Ovary (tissue), 9 donors: Measurements from ENCODE around the gene DBH. TPM values are rescaled to one million over a fixed set of nuclear protein-coding genes. Genes with fewer than 3 reads are reported as not detected.

Source experiments
- DNase-seq, 5 donors: peaks; one replicate each; pipeline ENCODE4 v3.0.0-alpha.2; 2019 to 2020
- H3K27ac ChIP-seq, 2 donors: fragments of 200-600 bp; one replicate each; pipeline versions ENCODE4 v1.5.1 to v1.8.0; 2019 to 2022
- H3K27me3 ChIP-seq: fragments of 200-600 bp; one replicate; pipeline ENCODE4 v1.8.0; 2022
- H3K36me3 ChIP-seq: fragments of 200-600 bp; sonication (generic); one replicate; pipeline ENCODE4 v1.5.1; 2019
- H3K4me1 ChIP-seq: one replicate; pipeline ENCODE4 v1.8.1; 2013; ENCODE audit warnings: mild to moderate bottlenecking, moderate library complexity; ENCODE audit not compliant: insufficient read depth
- H3K4me3 ChIP-seq: fragments of 200-600 bp; sonication (generic); one replicate; pipeline ENCODE4 v1.5.1; 2017
- H3K9me3 ChIP-seq, 2 donors: fragments of 200-600 bp in 1 of 2; sonication (generic) in 1 of 2; one replicate each; pipeline versions ENCODE4 v1.5.1 to v1.8.1; 2013 to 2019; ENCODE audit warnings: mild to moderate bottlenecking in 1 of 2, moderate library complexity in 1 of 2
- EP300 ChIP-seq: sonication (generic); formaldehyde crosslinking; IDR thresholded peaks from one replicate; pipeline ENCODE4 v1.6.1; 2017; ENCODE audit warnings: antibody characterized with exemption
- POLR2A ChIP-seq: fragments of 450-650 bp; IDR thresholded peaks from one replicate; pipeline ENCODE4 v1.6.1; 2017; ENCODE audit warnings: antibody characterized with exemption, mild to moderate bottlenecking, moderate library complexity
- WGBS, 3 donors: extraction: QIAGEN DNeasy Blood & Tissue Kit in 1 of 3; methylation state at CpG; one replicate each; pipeline versions ENCODE4 v1.1.5 to v1.1.7; 2013 to 2017; 5-methylcytosine and 5-hydroxymethylcytosine counted together
- intact Hi-C, 4 donors: fragments of 100-400 bp; cut with DNase I; formaldehyde crosslinking; loops; one replicate each; pipeline versions ENCODE4 v1.11.0 to v1.15.1; 2022 to 2023
- polyA plus RNA-seq, 2 donors: library from polyadenylated mRNA; stranded (reverse); fragments of 200-250 nt in 1 of 2; fragments of 350-450 nt in 1 of 2; fragmentation: Illumina TruSeq in 1 of 2; extraction: RNeasy Lipid Tissue Mini Kit (QIAGEN cat#74804) in 1 of 2; gene quantifications; one replicate each; pipeline ENCODE4 v1.2.3, GENCODE V29; 2013 to 2014
- total RNA-seq, 7 donors: library from RNA; depleted of rRNA in 2 of 7; stranded (reverse); fragments of >200 nt in 2 of 7; fragmentation: NEBNext Ultra II Directional in 3 of 7; extraction: Animal tissue kit (Norgen Biotek cat#: 25700) in 3 of 7; gene quantifications; one replicate each; pipeline versions ENCODE4 v1.1.0 to v1.2.4, GENCODE V29; 2016 to 2023
- TF ChIP-seq, protein P1 (sequence below), 3 donors: fragments of 450-650 bp in 2 of 3; fragments of 200-600 bp in 1 of 3; IDR thresholded peaks; one replicate each; pipeline versions ENCODE4 v1.5.1 to v1.8.0; 2016 to 2022; ENCODE audit warnings: antibody characterized with exemption in 3 of 3, mild to moderate bottlenecking in 1 of 3
- donor health status: DM: no; HTN: no; CAD: no; lungs with moderate emphysema.
- donor health status: DM: no; HTN: no; CAD: no.
- donor health status: Bipolar disorder and iron deficiency.
- donor health status: DM: yes; HTN: yes; CAD: no.
- donor health status: DM: no; HTN: no; CAD: no.
- donor health status: DM: yes; HTN: yes; CAD: no.

The DBH gene
- total and polyA plus RNA-seq, 9 donors = 0.28 TPM; not detected in 8

DNA sequence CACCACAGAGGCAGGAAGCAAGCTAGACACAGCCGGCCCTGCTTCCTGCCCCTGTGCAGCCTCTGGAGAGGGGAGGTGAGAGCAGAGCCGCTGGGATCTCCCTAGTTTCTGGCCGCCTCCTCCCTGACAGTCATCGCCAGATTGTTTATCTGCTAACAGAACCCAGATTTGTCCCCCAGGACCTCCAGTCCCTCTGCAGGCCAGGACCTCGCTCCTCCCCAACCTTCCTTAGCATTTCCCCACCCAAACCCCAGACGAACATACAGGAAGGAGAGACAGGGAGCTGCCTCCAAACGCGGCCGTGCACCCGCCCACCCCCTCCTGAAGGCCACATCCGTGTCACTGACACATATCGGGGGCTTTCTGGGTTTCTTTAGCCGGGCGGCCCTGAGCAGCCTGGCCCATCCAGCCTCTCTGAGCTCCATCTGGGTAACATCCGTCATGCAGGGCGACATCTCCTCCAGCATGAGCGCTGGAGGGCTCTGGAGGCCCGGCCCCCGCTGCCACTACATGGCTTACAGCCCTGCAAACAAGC is 47.5 kb downstream of the DBH start:
- Histone ChIP-seq H3K36me3 (no peaks in the 10 kb centered on the region), H3K4me1 (peaks cover 9% of the 10 kb centered on the region), H3K27ac (no peak overlapping the region), H3K9me3 (no peaks in the 10 kb centered on the region), H3K27me3 (no peaks in the 10 kb centered on the region), H3K4me3 (no peak overlapping the region)
- TF ChIP-seq, protein P1, sequence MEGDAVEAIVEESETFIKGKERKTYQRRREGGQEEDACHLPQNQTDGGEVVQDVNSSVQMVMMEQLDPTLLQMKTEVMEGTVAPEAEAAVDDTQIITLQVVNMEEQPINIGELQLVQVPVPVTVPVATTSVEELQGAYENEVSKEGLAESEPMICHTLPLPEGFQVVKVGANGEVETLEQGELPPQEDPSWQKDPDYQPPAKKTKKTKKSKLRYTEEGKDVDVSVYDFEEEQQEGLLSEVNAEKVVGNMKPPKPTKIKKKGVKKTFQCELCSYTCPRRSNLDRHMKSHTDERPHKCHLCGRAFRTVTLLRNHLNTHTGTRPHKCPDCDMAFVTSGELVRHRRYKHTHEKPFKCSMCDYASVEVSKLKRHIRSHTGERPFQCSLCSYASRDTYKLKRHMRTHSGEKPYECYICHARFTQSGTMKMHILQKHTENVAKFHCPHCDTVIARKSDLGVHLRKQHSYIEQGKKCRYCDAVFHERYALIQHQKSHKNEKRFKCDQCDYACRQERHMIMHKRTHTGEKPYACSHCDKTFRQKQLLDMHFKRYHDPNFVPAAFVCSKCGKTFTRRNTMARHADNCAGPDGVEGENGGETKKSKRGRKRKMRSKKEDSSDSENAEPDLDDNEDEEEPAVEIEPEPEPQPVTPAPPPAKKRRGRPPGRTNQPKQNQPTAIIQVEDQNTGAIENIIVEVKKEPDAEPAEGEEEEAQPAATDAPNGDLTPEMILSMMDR (IDR thresholded peaks at IDR 0.05) = no peak
- TF ChIP-seq POLR2A = no peak
- no peak for TF ChIP-seq EP300
- DNase-seq = no peak
- 59 to 70% (median 59%) methylated on average over 18 to 19 of the region's 19 CpGs for WGBS, 3 donors
- intact Hi-C loops = no loop called here

DNA sequence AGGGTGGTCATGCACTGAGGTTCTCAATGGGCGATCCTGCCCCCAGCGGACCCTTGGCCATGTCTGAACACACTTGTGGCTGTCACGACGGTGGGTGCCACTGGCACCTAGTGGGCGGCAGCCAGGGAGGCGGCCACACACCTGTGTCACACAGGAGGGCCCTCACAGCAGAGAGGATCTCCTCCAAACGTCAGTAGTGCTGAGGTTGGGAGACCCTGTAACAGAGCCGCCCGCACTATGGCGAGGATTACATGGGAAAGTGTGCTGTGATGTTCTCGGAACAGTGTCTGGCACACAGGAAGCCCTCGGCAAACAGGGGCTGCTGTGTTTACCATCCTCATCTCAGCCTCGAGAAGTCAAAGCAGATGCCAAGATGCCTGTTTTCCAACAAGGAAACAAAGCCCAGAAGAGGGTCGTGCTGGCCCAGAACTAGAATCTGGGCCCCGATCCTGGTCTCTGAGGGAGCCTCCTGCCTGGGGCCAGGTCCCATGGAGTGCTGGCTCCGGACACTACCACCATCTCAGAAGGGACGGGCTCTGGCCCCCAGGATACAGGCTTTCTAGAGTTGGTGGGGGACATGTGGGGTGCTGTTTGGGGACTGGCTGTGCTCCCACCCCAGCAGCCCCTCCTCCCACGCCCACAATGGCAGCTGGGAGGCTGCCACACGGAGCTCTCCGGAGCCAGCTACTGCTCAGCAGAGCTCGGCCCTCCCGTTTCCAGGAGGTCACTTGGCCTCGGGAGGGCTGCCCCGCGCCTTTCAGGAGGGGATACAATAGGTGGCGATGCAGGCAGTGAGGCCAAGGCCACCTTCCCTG is 48.2 kb downstream of the DBH start:
- no peak overlapping the region for H3K4me3 ChIP-seq
- no peaks in the 10 kb centered on the region for H3K9me3 ChIP-seq
- DNase-seq = no peak
- 66 to 85% (median 81%) methylated on average over 18 to 26 of the region's 26 CpGs for WGBS, 3 donors
- no peak overlapping the region for H3K27ac ChIP-seq
- peaks cover 5% of the 10 kb centered on the region for H3K4me1 ChIP-seq
- no peaks in the 10 kb centered on the region for H3K36me3 ChIP-seq
- intact Hi-C loops = no loop called here
- no peak for TF ChIP-seq EP300
- TF ChIP-seq POLR2A = no peak
- TF ChIP-seq, protein P1 (IDR thresholded peaks at IDR 0.05) = no peak
- no peaks in the 10 kb centered on the region for H3K27me3 ChIP-seq

DNA sequence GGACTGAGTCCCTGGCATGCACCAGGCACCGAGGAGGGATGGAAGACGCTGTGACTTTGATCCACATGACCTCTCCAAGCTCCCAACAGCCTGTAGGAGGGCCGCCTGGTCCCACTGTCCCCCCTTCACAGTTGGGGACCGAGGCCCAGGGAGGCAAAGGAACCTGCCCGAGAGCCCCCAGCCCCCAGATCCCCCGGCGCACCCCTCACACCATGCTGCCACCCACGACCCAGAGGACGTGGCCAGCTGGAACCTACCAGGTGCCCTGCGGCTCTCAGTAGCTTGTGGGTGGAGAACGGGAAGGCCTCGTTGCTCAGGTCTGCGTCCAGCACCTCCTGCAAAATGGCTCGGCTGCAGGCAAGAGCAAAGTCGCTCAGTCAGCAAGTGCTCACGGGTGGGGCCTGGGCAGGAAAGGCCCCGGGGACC is 48.8 kb downstream of the DBH start:
- no peaks in the 10 kb centered on the region for H3K9me3 ChIP-seq
- no peak overlapping the region for H3K4me3 ChIP-seq
- WGBS, 3 donors = 82 to 92% (median 88%) methylated on average over 17 of the region's 17 CpGs
- H3K27ac ChIP-seq = no peak overlapping the region
- no peak for DNase-seq
- TF ChIP-seq POLR2A = no peak
- TF ChIP-seq, protein P1 (IDR thresholded peaks at IDR 0.05) = no peak
- no peak for TF ChIP-seq EP300
- H3K36me3 ChIP-seq = no peaks in the 10 kb centered on the region
- intact Hi-C loops = no loop called here
- no peaks in the 10 kb centered on the region for H3K27me3 ChIP-seq
- no peaks in the 10 kb centered on the region for H3K4me1 ChIP-seq

DNA sequence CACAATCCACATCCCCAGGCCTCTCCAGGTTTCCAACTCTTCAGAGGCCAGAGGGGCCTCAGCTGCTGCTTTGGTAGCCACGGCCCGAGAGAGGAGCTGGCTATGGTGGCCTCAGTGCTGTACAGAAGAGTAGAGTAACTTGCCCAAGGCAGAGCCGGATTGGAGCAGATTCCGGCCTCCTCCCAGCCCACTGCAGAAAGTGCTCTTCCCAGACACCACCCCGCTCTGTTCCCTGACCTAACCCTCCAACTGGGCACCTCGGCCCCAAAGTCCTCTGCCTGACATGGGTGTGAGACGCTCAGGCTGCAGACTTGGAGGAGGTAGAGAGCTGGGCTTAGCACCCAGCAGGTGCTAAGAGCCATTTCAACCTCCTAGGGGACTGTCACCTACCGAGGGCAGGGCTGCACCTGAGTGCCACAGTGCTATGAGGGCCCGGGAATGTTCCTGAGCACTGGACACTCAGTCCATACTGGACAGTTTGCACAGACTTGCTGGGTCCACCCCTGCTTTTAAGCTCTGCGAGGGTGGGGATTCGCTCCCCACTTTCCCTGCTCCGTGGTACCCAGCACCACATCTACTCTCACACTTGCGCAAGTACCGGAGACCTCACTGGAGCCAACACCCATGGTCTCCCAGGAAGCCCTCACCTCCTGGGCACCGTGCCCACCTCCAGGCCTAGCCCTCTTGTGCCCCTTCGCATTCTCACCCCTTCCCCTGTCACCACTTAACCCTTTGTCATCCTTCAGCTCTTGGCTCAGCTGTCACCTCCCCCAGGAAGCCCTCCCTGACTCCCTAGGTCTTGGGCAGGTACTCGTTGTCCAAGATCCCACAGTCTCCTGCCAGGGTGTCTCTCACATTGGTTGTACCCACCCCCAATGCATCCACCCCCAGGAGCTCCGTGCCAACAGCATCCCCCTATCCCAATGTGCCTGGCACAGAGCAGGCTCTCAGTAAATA is 49.8 kb downstream of the DBH start:
- WGBS, 3 donors = 91 to 92% (median 92%) methylated on average over 18 of the region's 18 CpGs
- no peaks in the 10 kb centered on the region for H3K9me3 ChIP-seq
- TF ChIP-seq, protein P1 (IDR thresholded peaks at IDR 0.05) = no peak
- TF ChIP-seq EP300 (no peak), POLR2A (no peak)
- H3K4me3 ChIP-seq = no peak overlapping the region
- DNase-seq = no peak
- H3K36me3 ChIP-seq = no peaks in the 10 kb centered on the region
- no peak overlapping the region for H3K27ac ChIP-seq
- no peaks in the 10 kb centered on the region for H3K27me3 ChIP-seq
- H3K4me1 ChIP-seq = no peaks in the 10 kb centered on the region
- intact Hi-C loops = no loop called here
